IMR-90 (cell line): ENCODE results near the gene GPR176. TPM values are rescaled to one million over a fixed set of nuclear protein-coding genes. Genes with fewer than 3 reads are reported as not detected.

Experiments
- ATAC-seq: fragments of 200-7000 bp; cut with Tn5 transposase; 2 replicates; pipeline ENCODE4 v1.9.1; 2020; ENCODE audit warnings: low read depth, mild to moderate bottlenecking, moderate library complexity
- BruUV-seq: library from RNA; stranded (reverse); fragments of 400-500 nt; replicated peaks from 2 replicates; lab custom pipeline; 2021; lab: Mats Ljungman, UMichigan
- CTCF ChIA-PET: fragments of 300-600 bp; formaldehyde crosslinking; extraction: SDS; loops from one replicate; lab custom pipeline; 2021; ENCODE audit warnings: antibody characterized with exemption; lab: Yijun Ruan, JAX
- POLR2A ChIA-PET: fragments of 300-600 bp; sonication (Branson Sonifier 250); formaldehyde crosslinking; loops from one replicate; lab custom pipeline; 2022; ENCODE audit warnings: antibody characterized with exemption; ENCODE audit not compliant: unreplicated experiment; lab: Charles Lee
- DNase-seq: peaks from one replicate; pipeline ENCODE4 v3.0.0; 2013
- H2AFZ ChIP-seq: replicated peaks from 2 replicates; pipeline ENCODE3; 2013; ENCODE audit warnings: low read length, mild to moderate bottlenecking; ENCODE audit not compliant: poor library complexity
- H2AK5ac ChIP-seq: 2 replicates; pipeline ENCODE4 v1.6.1; 2013; ENCODE audit warnings: low read depth, low read length, inconsistent platforms
- H2AK9ac ChIP-seq: replicated peaks from 2 replicates; pipeline ENCODE3; 2013; ENCODE audit warnings: mild to moderate bottlenecking, low read depth, low read length, moderate library complexity; ENCODE audit not compliant: poor library complexity
- H2BK120ac ChIP-seq: 2 replicates; pipeline ENCODE4 v1.6.1; 2013; ENCODE audit warnings: low read depth, low read length, inconsistent platforms
- H2BK15ac ChIP-seq: 3 replicates; pipeline ENCODE4 v1.6.1; 2013; ENCODE audit warnings: low read depth, low read length, inconsistent platforms
- H2BK20ac ChIP-seq: 2 replicates; pipeline ENCODE4 v1.6.1; 2013; ENCODE audit warnings: low read depth, mild to moderate bottlenecking, inconsistent platforms, low read length, moderate library complexity
- H2BK5ac ChIP-seq: 2 replicates; pipeline ENCODE4 v1.6.1; 2013; ENCODE audit warnings: mild to moderate bottlenecking, low read depth, low read length, inconsistent platforms; ENCODE audit not compliant: poor library complexity, severe bottlenecking
- H3K14ac ChIP-seq: replicated peaks from 2 replicates; pipeline ENCODE4 v1.6.1; 2013; ENCODE audit warnings: low read depth, low read length, inconsistent platforms
- H3K18ac ChIP-seq: 2 replicates; pipeline ENCODE4 v1.6.1; 2013; ENCODE audit warnings: low read depth, low read length, control low read depth
- H3K23ac ChIP-seq: 2 replicates; pipeline ENCODE4 v1.6.1; 2013; ENCODE audit warnings: low read depth, low read length, inconsistent platforms
- H3K27ac ChIP-seq: 2 replicates; pipeline ENCODE4 v1.5.1; 2013; ENCODE audit warnings: mild to moderate bottlenecking, control low read depth, low read length; ENCODE audit not compliant: insufficient read depth
- H3K27me3 ChIP-seq: 2 replicates; pipeline ENCODE4 v1.6.1; 2013; ENCODE audit warnings: low read length; ENCODE audit not compliant: control insufficient read depth, insufficient read depth
- H3K36me3 ChIP-seq: 2 replicates; pipeline ENCODE4 v1.6.1; 2013; ENCODE audit warnings: low read length, mixed read lengths; ENCODE audit not compliant: control insufficient read depth, insufficient read depth
- H3K4ac ChIP-seq: 2 replicates; pipeline ENCODE4 v1.6.1; 2013; ENCODE audit warnings: low read depth, low read length, inconsistent platforms
- H3K4me1 ChIP-seq: 2 replicates; pipeline ENCODE4 v1.6.1; 2013; ENCODE audit warnings: low read length, mixed read lengths; ENCODE audit not compliant: control insufficient read depth, insufficient read depth
- H3K4me2 ChIP-seq: 2 replicates; pipeline ENCODE4 v1.6.1; 2013; ENCODE audit warnings: low read depth, mild to moderate bottlenecking, control low read depth, low read length, moderate library complexity
- H3K4me3 ChIP-seq: 2 replicates; pipeline ENCODE4 v1.5.1; 2013; ENCODE audit warnings: low read depth, mild to moderate bottlenecking, control low read depth, low read length, moderate library complexity; ENCODE audit not compliant: insufficient read depth
- H3K56ac ChIP-seq: 2 replicates; pipeline ENCODE4 v1.6.1; 2013; ENCODE audit warnings: low read length, inconsistent platforms; ENCODE audit not compliant: insufficient read depth; ENCODE audit errors: extremely low read depth
- H3K79me1 ChIP-seq, 2 experiments: 2 replicates each; pipeline ENCODE4 v1.6.1; 2013; ENCODE audit warnings: low read length in 2 of 2, inconsistent platforms in 1 of 2, low read depth in 1 of 2
- H3K9ac ChIP-seq: 2 replicates; pipeline ENCODE4 v1.6.1; 2013; ENCODE audit warnings: low read depth, low read length, control low read depth
- H3K9me1 ChIP-seq: 2 replicates; pipeline ENCODE4 v1.6.1; 2013; ENCODE audit warnings: low read length, inconsistent platforms; ENCODE audit not compliant: insufficient read depth
- H3K9me3 ChIP-seq: 2 replicates; pipeline ENCODE4 v1.6.1; 2013; ENCODE audit warnings: low read length; ENCODE audit not compliant: control insufficient read depth, insufficient read depth
- H4K20me1 ChIP-seq: 2 replicates; pipeline ENCODE4 v1.6.1; 2013; ENCODE audit warnings: low read length, inconsistent platforms; ENCODE audit not compliant: insufficient read depth
- H4K5ac ChIP-seq: 2 replicates; pipeline ENCODE4 v1.6.1; 2013; ENCODE audit warnings: mild to moderate bottlenecking, low read depth, low read length, control low read depth
- H4K8ac ChIP-seq, 2 experiments: 2 replicates each; pipeline ENCODE4 v1.6.1; 2013; ENCODE audit warnings: low read depth in 2 of 2, low read length in 2 of 2, control low read depth in 1 of 2, inconsistent platforms in 1 of 2
- H4K91ac ChIP-seq: 2 replicates; pipeline ENCODE4 v1.6.1; 2013; ENCODE audit warnings: low read depth, low read length, inconsistent platforms; ENCODE audit not compliant: insufficient read depth
- BHLHE40 ChIP-seq: fragments of 150-350 bp; IDR thresholded peaks from 2 replicates; pipeline ENCODE4 v1.6.1; 2016; ENCODE audit warnings: mild to moderate bottlenecking, low read depth, low read length
- CEBPB ChIP-seq: IDR thresholded peaks from 2 replicates; pipeline ENCODE4 v1.6.1; 2012; ENCODE audit warnings: low read depth, low read length, improper control_type of control experiment
- CHD1 ChIP-seq: IDR thresholded peaks from 2 replicates; pipeline ENCODE4 v1.6.1; 2012; ENCODE audit warnings: low read depth, low read length, improper control_type of control experiment
- FOS ChIP-seq: fragments of 150-350 bp; IDR thresholded peaks from 2 replicates; pipeline ENCODE4 v1.6.1; 2016; ENCODE audit warnings: low read depth, low read length
- MAFK ChIP-seq: IDR thresholded peaks from 2 replicates; pipeline ENCODE4 v1.6.1; 2012; ENCODE audit warnings: low read depth, low read length, improper control_type of control experiment
- MAZ ChIP-seq: IDR thresholded peaks from 2 replicates; pipeline ENCODE4 v1.6.1; 2012; ENCODE audit warnings: low read depth, mild to moderate bottlenecking, low read length, improper control_type of control experiment, moderate library complexity, borderline replicate concordance
- MXI1 ChIP-seq: IDR thresholded peaks from 2 replicates; pipeline ENCODE4 v1.6.1; 2012; ENCODE audit warnings: low read depth, mild to moderate bottlenecking, low read length, moderate library complexity, borderline replicate concordance
- NFE2L2 ChIP-seq: fragments of 150-350 bp; IDR thresholded peaks from 2 replicates; pipeline ENCODE4 v1.6.1; 2016; ENCODE audit warnings: low read depth, mild to moderate bottlenecking, low read length
- POLR2A ChIP-seq: IDR thresholded peaks from 2 replicates; pipeline ENCODE4 v1.6.1; 2012; ENCODE audit warnings: mild to moderate bottlenecking, low read depth, low read length
- RAD21 ChIP-seq: IDR thresholded peaks from 2 replicates; pipeline ENCODE4 v1.6.1; 2012; ENCODE audit warnings: low read length, improper control_type of control experiment
- RCOR1 ChIP-seq: IDR thresholded peaks from 2 replicates; pipeline ENCODE4 v1.6.1; 2012; ENCODE audit warnings: mild to moderate bottlenecking, low read length, improper control_type of control experiment; ENCODE audit not compliant: insufficient replicate concordance
- RFX5 ChIP-seq: IDR thresholded peaks from 2 replicates; pipeline ENCODE4 v1.8.0; 2012; ENCODE audit warnings: low read depth, mild to moderate bottlenecking, low read length, moderate library complexity
- SMC3 ChIP-seq: fragments of 150-350 bp; IDR thresholded peaks from 2 replicates; pipeline ENCODE4 v1.6.1; 2016; ENCODE audit warnings: low read depth, mild to moderate bottlenecking, antibody characterized with exemption, low read length, moderate library complexity
- WGBS, 2 experiments: methylation state at CpG; one replicate each; pipeline versions ENCODE4 v1.1.5 to v1.1.7; 2013; ENCODE audit warnings: missing lambda C conversion rate in 2 of 2; ENCODE audit not compliant: insufficient read length in 1 of 2; ENCODE audit errors: extremely low coverage in 2 of 2; 5-methylcytosine and 5-hydroxymethylcytosine counted together
- dilution Hi-C: fragments of 300-500 bp; cut with HindIII; formaldehyde crosslinking; loops from one replicate; pipeline ENCODE4 v1.14.3; 2018; ENCODE audit warnings: low sequenced_read_pairs; ENCODE audit not compliant: unreplicated experiment
- in situ Hi-C: fragments of 300-500 bp; cut with MboI; formaldehyde crosslinking; loops from 3 replicates; pipeline ENCODE4 v1.14.3; 2019; ENCODE audit warnings: low sequenced_read_pairs, inconsistent platforms, mixed read lengths
- intact Hi-C: fragments of 100-400 bp; cut with micrococcal nuclease; formaldehyde crosslinking; loops from 2 replicates; pipeline ENCODE4 v1.10.0; 2022
- polyA plus RNA-seq, 3 experiments: library from polyadenylated mRNA; depleted of rRNA; stranded (reverse); fragments of >200 nt; gene quantifications; 2 replicates each; pipeline ENCODE4 v1.2.3, GENCODE V29; 2012; ENCODE audit warnings: low replicate concordance in 1 of 3
- total RNA-seq: library from RNA; depleted of rRNA; stranded (reverse); fragments of >200 nt; gene quantifications from 2 replicates; pipeline ENCODE4 v1.2.3, GENCODE V29; 2012
- TF ChIP-seq, protein P1 (sequence below): fragments of 150-350 bp; IDR thresholded peaks from 2 replicates; pipeline ENCODE4 v1.6.1; 2016; ENCODE audit warnings: low read depth, mild to moderate bottlenecking, low read length, moderate library complexity, borderline replicate concordance
- TF ChIP-seq, protein P2 (sequence below): conservative IDR thresholded peaks from 2 replicates; pipeline ENCODE4 v1.5.1; 2012; ENCODE audit warnings: mild to moderate bottlenecking, low read depth, low read length, improper control_type of control experiment
- TF ChIP-seq, protein P3 (sequence below): fragments of 150-350 bp; IDR thresholded peaks from 2 replicates; pipeline ENCODE4 v1.6.1; 2017; ENCODE audit warnings: mild to moderate bottlenecking, antibody characterized with exemption, low read length, low read depth

The GPR176 gene
- total and polyA plus RNA-seq, 2 of the 4 experiments (the other 2 are of a cell fraction) = 114 to 246 TPM

DNA sequence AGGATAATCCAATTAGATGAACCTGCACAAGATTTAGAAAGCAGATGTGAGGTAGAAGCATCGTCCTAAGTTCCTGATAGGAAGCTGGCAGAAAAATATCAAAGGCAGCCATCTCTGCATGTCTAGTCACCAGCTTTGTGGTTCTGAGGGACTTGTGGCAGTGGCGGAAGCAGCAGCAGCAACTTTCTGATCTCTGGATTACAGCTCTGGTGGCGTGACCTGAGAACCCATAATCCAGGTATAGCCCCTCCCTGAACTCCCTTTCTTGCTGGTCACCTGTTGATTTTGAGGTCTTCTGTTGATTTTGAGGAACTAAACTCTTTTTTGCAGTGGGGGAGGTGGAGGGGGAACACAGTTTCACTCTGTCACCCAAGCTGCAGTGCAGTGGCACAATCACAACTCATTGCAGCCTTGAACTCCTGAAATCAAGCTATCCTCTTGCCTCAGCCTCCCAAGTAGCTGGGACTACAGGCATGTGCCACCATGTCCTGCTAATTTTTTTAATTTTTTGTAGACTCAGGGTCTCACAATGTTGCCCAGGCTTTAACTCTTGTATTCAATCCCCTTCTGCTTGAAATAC is 145.3 kb downstream of the GPR176 start:
- no peak overlapping the region for H2BK120ac ChIP-seq
- H3K18ac ChIP-seq = no peak overlapping the region
- H2BK15ac ChIP-seq = no peak overlapping the region
- H3K79me1 ChIP-seq = no peaks in the 10 kb centered on the region
- H3K4ac ChIP-seq = no peak overlapping the region
- BruUV-seq = no TSS peak
- in situ Hi-C loops (loop anchor here (25.0 kb wide), 1 partner anchor 612 kb away; no protein-coding TSS in a partner anchor), dilution Hi-C loops (no loop called here), intact Hi-C loops (no loop called here)
- no peak overlapping the region for H4K91ac ChIP-seq
- H3K14ac ChIP-seq = no peak overlapping the region
- H2AK5ac ChIP-seq = no peak overlapping the region
- H3K9ac ChIP-seq = no peak overlapping the region
- POLR2A ChIA-PET = no interaction called here
- H2AK9ac ChIP-seq = no peak overlapping the region
- no peaks in the 10 kb centered on the region for H3K27me3 ChIP-seq
- ATAC-seq (no peak), DNase-seq (no peak)
- peaks cover 14% of the 10 kb centered on the region for H3K4me1 ChIP-seq
- H2BK5ac ChIP-seq = no peak overlapping the region
- CTCF ChIA-PET = interaction anchor here (0.9 kb wide), 1 partner anchor 162 kb away, joined by 3 read pairs; no protein-coding TSS in a partner anchor
- H4K20me1 ChIP-seq = no peaks in the 10 kb centered on the region
- H3K23ac ChIP-seq = no peak overlapping the region
- no peak overlapping the region for H3K56ac ChIP-seq
- H3K4me3 ChIP-seq = no peak overlapping the region
- H3K36me3 ChIP-seq = no peaks in the 10 kb centered on the region
- H3K27ac ChIP-seq = no peak overlapping the region
- no peak overlapping the region for H2AFZ ChIP-seq
- H3K4me2 ChIP-seq = no peak overlapping the region
- H4K8ac ChIP-seq = no peak overlapping the region
- H3K9me3 ChIP-seq = no peaks in the 10 kb centered on the region
- TF ChIP-seq MAZ (no peak), CEBPB (no peak), POLR2A (no peak), RFX5 (no peak), SMC3 (no peak), RAD21 (no peak), CHD1 (no peak), NFE2L2 (no peak), MXI1 (no peak), BHLHE40 (no peak), MAFK (no peak), RCOR1 (no peak), FOS (no peak)
- TF ChIP-seq, protein P1, sequence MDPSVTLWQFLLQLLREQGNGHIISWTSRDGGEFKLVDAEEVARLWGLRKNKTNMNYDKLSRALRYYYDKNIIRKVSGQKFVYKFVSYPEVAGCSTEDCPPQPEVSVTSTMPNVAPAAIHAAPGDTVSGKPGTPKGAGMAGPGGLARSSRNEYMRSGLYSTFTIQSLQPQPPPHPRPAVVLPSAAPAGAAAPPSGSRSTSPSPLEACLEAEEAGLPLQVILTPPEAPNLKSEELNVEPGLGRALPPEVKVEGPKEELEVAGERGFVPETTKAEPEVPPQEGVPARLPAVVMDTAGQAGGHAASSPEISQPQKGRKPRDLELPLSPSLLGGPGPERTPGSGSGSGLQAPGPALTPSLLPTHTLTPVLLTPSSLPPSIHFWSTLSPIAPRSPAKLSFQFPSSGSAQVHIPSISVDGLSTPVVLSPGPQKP = no peak
- TF ChIP-seq, protein P2, sequence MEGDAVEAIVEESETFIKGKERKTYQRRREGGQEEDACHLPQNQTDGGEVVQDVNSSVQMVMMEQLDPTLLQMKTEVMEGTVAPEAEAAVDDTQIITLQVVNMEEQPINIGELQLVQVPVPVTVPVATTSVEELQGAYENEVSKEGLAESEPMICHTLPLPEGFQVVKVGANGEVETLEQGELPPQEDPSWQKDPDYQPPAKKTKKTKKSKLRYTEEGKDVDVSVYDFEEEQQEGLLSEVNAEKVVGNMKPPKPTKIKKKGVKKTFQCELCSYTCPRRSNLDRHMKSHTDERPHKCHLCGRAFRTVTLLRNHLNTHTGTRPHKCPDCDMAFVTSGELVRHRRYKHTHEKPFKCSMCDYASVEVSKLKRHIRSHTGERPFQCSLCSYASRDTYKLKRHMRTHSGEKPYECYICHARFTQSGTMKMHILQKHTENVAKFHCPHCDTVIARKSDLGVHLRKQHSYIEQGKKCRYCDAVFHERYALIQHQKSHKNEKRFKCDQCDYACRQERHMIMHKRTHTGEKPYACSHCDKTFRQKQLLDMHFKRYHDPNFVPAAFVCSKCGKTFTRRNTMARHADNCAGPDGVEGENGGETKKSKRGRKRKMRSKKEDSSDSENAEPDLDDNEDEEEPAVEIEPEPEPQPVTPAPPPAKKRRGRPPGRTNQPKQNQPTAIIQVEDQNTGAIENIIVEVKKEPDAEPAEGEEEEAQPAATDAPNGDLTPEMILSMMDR = no peak
- TF ChIP-seq, protein P3, sequence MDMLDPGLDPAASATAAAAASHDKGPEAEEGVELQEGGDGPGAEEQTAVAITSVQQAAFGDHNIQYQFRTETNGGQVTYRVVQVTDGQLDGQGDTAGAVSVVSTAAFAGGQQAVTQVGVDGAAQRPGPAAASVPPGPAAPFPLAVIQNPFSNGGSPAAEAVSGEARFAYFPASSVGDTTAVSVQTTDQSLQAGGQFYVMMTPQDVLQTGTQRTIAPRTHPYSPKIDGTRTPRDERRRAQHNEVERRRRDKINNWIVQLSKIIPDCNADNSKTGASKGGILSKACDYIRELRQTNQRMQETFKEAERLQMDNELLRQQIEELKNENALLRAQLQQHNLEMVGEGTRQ = no peak
- no peak overlapping the region for H2BK20ac ChIP-seq
- H3K9me1 ChIP-seq = no peaks in the 10 kb centered on the region; the same call in none of the 2 replicates
- 100% methylated on average over 1 of the region's 3 CpGs; no CpG with 5 or more reads in 1 of the 2 experiments for WGBS, 2 experiments
- H4K5ac ChIP-seq = no peak overlapping the region
